Skin epidermis (tissue), 12 donors: ENCODE measurements around the gene GPR160.
"Not testable (repeated sequence)": the region's sequence is repeated elsewhere in the genome, so short reads cannot be mapped to it uniquely, and the experiment has no call there.

Source experiments
- H3K27ac ChIP-seq, 21 experiments: fragments of 200-600 bp; sonication (generic) in 11 of 21; one replicate each; pipeline ENCODE4 v1.5.0; 2020; ENCODE audit warnings: mild to moderate bottlenecking in 3 of 21, inconsistent platforms in 2 of 21, moderate library complexity in 2 of 21
- H3K4me3 ChIP-seq, 7 experiments: fragments of 200-600 bp; sonication (generic) in 2 of 7; one replicate each; pipeline ENCODE4 v1.5.0; 2020; ENCODE audit warnings: inconsistent platforms in 2 of 7, mild to moderate bottlenecking in 2 of 7, moderate library complexity in 1 of 7

GPR160 gene

GRCh38 chr3:170100944-170101343 lies 63.1 kb downstream of the GPR160 start:
- H3K4me3 ChIP-seq = no peak overlapping the region
- H3K27ac ChIP-seq = no peak overlapping the region

- H3K4me3 ChIP-seq = no peak overlapping the region
- no peak overlapping the region for H3K27ac ChIP-seq
These were observed 64.6 kb downstream of the GPR160 start for GRCh38 chr3:170102431-170102830.

DNA sequence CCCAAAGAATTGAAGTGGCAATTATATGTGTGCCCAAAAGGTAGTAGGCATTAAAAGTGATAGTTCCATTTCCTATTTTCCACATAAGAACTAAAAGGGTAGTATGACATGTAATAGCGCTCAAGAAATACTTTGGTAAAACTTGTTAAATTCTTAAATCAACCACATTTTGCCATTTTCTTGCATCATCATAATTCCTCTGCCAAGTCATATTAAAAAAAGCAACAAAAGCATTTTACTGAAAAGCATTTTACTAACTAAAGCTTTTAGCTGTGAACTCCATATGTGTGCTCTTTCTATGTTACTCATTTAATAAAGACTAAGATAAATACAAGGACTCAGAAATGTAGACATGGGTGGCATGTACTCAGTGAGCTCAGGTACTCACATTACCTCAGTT lies 70.1 kb downstream of the GPR160 start:
- Histone ChIP-seq H3K27ac (no peak overlapping the region), H3K4me3 (no peak overlapping the region)

DNA sequence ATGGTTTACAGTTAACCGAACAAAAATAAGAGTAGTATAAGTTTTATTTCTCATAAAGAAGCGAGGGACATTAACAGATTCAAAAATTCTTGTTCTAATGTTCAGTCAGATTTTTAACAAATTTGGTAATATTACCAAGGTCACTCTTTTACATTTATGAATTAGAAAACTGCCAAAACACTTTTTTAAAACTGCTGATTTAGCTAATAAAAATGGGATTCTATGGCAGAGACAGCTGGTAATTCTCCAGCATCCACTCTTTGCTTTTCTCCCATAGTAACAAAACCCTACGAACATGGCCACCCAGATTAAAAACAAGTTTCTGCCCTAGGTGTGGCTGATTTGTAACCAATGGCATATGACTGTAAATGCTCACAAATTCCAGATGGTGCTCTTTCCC lies 71.2 kb downstream of the GPR160 start:
- no peak overlapping the region for H3K27ac ChIP-seq
- no peak overlapping the region for H3K4me3 ChIP-seq

DNA sequence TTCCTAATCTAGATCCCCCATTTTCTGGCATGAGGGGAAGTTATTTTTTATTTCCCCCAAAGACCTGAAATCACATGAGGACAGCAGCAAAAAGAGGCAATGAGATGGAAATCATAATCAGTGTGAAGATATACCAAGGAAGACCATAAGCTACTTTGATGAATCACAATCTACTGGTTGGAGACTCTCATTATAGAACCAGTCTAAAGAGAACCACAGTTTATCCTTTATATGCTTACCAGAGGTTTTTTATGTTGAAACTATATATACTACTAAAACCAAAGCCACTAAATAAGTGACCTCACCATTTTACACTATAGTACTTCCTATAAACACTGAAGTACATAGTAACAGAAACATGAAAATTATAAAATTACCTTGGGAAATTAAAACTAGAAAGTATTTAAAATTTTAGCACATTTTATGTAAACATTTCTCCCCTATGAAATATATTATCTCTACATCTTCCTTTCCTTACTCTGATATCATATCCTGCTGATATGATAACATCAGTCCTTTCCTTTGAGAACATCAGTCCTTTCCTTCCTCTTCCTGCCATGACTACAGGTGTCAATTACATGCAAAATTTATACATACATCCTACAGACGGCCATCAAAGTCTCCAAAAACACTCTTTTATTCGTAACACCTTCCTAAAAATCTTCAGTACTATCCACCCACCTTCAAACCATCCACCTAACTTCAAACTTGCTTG lies 71.9 kb downstream of the GPR160 start:
- Histone ChIP-seq H3K4me3 (no peak overlapping the region), H3K27ac (no peak overlapping the region)

DNA sequence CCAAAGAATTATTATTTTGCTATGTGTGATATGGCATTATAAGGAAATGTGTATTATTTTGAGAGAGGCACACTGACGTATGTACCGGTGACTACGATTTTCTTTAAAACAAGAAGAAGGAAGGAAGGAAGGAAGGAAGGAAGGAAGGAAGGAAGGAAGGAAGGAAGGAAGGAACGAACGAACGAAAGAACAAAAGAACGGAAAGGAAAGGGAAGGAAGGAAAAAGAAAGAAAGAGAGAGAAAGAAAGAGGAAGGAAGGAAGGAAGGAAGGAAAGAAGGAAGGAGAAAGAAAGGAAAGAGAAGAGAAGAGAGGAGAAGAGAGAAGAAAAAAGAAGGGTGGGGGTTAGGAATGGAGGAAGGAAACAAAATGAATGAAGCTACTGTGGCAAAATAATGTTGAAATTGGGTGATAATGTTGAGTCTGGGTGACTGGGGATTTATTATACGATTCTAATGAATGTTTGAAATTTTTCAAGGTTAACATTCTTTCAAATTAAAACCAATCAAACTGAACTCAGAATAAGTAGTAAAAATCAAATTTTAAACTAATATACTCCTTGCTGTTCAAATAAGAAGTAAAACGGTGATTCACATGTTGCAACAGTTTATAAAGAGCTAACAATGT lies 73.5 kb downstream of the GPR160 start:
- no peak overlapping the region for H3K4me3 ChIP-seq
- H3K27ac ChIP-seq = no peak overlapping the region

GRCh38 chr3:170114165-170114564 lies 76.4 kb downstream of the GPR160 start:
- not testable (repeated sequence) for H3K27ac ChIP-seq, H3K4me3 ChIP-seq

DNA sequence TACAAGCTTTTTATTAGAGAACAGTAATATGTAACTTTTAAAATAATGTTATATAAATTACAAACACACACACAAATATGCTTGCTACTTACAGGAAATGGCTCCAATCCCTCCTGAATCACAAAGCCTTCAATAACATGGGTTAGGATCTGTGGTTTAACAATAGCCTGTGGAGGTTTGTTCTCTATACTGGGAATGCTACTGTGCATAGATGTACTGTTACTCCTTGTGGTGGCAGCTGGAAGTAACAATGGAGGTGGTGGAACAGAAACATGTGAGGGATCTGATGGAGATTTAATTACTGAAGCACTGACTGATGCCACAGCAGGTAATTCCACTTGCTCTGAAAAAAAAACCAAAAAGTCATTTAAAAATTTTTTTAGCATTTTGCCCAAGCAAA lies 79.3 kb downstream of the GPR160 start:
- H3K27ac ChIP-seq = no peak overlapping the region
- no peak overlapping the region for H3K4me3 ChIP-seq

GRCh38 chr3:170128259-170128976 lies 90.6 kb downstream of the GPR160 start:
- Histone ChIP-seq H3K27ac (peak overlapping the region in 1 of 21 experiments; percentile 18), H3K4me3 (no peak overlapping the region)

DNA sequence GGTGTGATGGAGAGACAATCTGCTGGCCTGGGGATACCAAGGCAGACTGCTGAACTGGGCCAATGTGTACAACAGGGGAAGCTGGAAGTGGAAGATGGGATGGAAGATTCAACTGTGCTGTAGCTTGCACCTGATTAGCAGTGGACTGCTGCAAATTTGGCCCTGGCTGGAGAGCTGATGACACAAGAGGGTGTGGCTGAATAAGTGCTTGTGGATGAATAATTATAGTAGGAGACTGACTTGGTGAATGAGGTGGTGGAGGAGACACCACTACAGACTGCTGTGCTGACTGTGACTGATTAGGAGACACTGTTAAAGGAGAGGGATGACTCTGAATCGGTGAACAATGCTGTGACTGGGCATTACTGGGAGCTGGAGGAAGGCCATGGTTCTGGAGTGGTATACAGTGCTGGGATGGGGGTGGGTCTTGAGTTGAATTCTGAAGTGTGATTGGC lies 91.2 kb downstream of the GPR160 start:
- Histone ChIP-seq H3K27ac (no peak overlapping the region), H3K4me3 (no peak overlapping the region)

- H3K4me3 ChIP-seq = no peak overlapping the region
These were observed 92.7 kb downstream of the GPR160 start for GRCh38 chr3:170130532-170130931.

GRCh38 chr3:170132335-170132734 lies 94.5 kb downstream of the GPR160 start:
- Histone ChIP-seq H3K4me3 (no peak overlapping the region), H3K27ac (no peak overlapping the region)

More at GRCh38 chr3:170130532-170130931, 92.7 kb downstream of the GPR160 start:
- no peak overlapping the region for H3K27ac ChIP-seq
